GM18505 (cell line): ENCODE results near the gene UQCR11.

ENCODE experiments used
- ATAC-seq: cut with Tn5 transposase; IDR thresholded peaks from one replicate; pipeline ENCODE4 v1.9.1; 2021; ENCODE audit not compliant: unreplicated experiment
- POLR2A ChIP-seq: IDR thresholded peaks from 4 replicates; pipeline ENCODE4 v1.6.1; 2011; ENCODE audit warnings: borderline replicate concordance; ENCODE audit not compliant: insufficient read depth, insufficient read length; ENCODE audit errors: extremely low read depth

The UQCR11 gene

GRCh38 chr19:1631557-1632100 is 26.4 kb upstream of the UQCR11 start:
- no peak for ATAC-seq
- TF ChIP-seq POLR2A, result no peak

- no peak for ATAC-seq
- TF ChIP-seq POLR2A, result no peak
Observed at GRCh38 chr19:1630811-1631210, 25.5 kb upstream of the UQCR11 start.

- TF ChIP-seq POLR2A, result no peak
- no peak for ATAC-seq
Observed at GRCh38 chr19:1630012-1630411, 24.8 kb upstream of the UQCR11 start.

- ATAC-seq, result no peak
Observed at GRCh38 chr19:1629256-1629808, 24.1 kb upstream of the UQCR11 start.

GRCh38 chr19:1627194-1627593 is 21.9 kb upstream of the UQCR11 start:
- no peak for ATAC-seq
- no peak for TF ChIP-seq POLR2A

More at GRCh38 chr19:1629256-1629808, 24.1 kb upstream of the UQCR11 start:
- no peak for TF ChIP-seq POLR2A

- ATAC-seq, result no peak
- no peak for TF ChIP-seq POLR2A
Observed at GRCh38 chr19:1626417-1627010, 21.3 kb upstream of the UQCR11 start.

GRCh38 chr19:1624458-1624857 is 19.2 kb upstream of the UQCR11 start:
- no peak for TF ChIP-seq POLR2A
- ATAC-seq, result no peak

GRCh38 chr19:1622541-1622940 is 17.3 kb upstream of the UQCR11 start:
- no peak for ATAC-seq
- no peak for TF ChIP-seq POLR2A

GRCh38 chr19:1622007-1622406 is 16.7 kb upstream of the UQCR11 start:
- no peak for ATAC-seq
- peak; percentile 18 for TF ChIP-seq POLR2A

GRCh38 chr19:1621574-1621973 is 16.3 kb upstream of the UQCR11 start:
- no peak for TF ChIP-seq POLR2A
- no peak for ATAC-seq

GRCh38 chr19:1621021-1621420 is 15.8 kb upstream of the UQCR11 start:
- ATAC-seq, result no peak
- no peak for TF ChIP-seq POLR2A

GRCh38 chr19:1620502-1620901 is 15.2 kb upstream of the UQCR11 start:
- no peak for ATAC-seq
- TF ChIP-seq POLR2A, result peak; percentile 21

- TF ChIP-seq POLR2A, result no peak
- ATAC-seq, result no peak
Observed at GRCh38 chr19:1619703-1620102, 14.4 kb upstream of the UQCR11 start.

GRCh38 chr19:1619094-1619439 is 13.8 kb upstream of the UQCR11 start:
- no peak for ATAC-seq
- TF ChIP-seq POLR2A, result no peak
